GM12891 (cell line): ENCODE measurements around the gene MANEAL.

Source experiments
- PAX5 ChIP-seq: IDR thresholded peaks from 2 replicates; pipeline ENCODE4 v1.6.1; 2011; ENCODE audit warnings: low read length, moderate library complexity, mild to moderate bottlenecking; ENCODE audit not compliant: insufficient read depth, severe bottlenecking
- POLR2A ChIP-seq: IDR thresholded peaks from 2 replicates; pipeline ENCODE4 v1.6.1; 2011; ENCODE audit warnings: low read depth, low read length, control low read depth
- POLR2AphosphoS5 ChIP-seq: IDR thresholded peaks from 2 replicates; pipeline ENCODE4 v1.6.1; 2011; ENCODE audit warnings: low read depth, low read length, control low read depth
- POU2F2 ChIP-seq: IDR thresholded peaks from 2 replicates; pipeline ENCODE4 v1.6.1; 2011; ENCODE audit warnings: low read depth, mild to moderate bottlenecking, control low read depth, low read length, moderate library complexity
- SPI1 ChIP-seq: IDR thresholded peaks from 2 replicates; pipeline ENCODE4 v1.6.1; 2011; ENCODE audit warnings: low read depth, low read length, control low read depth
- TAF1 ChIP-seq: IDR thresholded peaks from 2 replicates; pipeline ENCODE4 v1.6.1; 2011; ENCODE audit warnings: low read depth, low read length, control low read depth

DNA sequence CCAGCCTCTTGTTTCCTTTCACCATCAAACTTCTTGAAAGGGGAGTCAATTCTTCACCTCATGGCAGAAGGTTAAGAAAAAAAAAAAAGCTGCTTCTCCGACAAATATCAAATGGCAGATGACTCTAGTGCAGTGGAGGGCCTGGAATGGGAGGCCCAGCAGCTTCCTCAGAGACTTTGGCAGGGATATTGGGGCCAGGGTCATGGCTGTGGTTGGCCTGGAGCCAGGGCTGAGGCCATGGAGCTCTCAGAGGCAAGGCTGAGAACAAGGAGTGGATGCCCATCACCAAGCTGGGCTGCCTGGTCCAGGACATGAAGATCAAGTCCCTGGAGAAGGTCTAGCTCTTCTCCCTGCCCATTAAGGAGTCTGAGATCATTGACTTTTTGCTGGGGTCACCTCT lies 47.1 kb downstream of the MANEAL start:
- no peak for TF ChIP-seq POLR2A
- TF ChIP-seq SPI1 = no peak
- no peak for TF ChIP-seq TAF1
- TF ChIP-seq POLR2AphosphoS5 = no peak
- TF ChIP-seq PAX5 = no peak
- no peak for TF ChIP-seq POU2F2
